ENCODE measurements around the gene FAM184B. TPM values are rescaled to one million over a fixed set of nuclear protein-coding genes. Genes with fewer than 3 reads are reported as not detected.

FAM184B gene
- total and polyA plus RNA-seq, 2 of the 4 experiments (the other 2 are of a cell fraction), result 0.07 to 0.18 TPM

DNA sequence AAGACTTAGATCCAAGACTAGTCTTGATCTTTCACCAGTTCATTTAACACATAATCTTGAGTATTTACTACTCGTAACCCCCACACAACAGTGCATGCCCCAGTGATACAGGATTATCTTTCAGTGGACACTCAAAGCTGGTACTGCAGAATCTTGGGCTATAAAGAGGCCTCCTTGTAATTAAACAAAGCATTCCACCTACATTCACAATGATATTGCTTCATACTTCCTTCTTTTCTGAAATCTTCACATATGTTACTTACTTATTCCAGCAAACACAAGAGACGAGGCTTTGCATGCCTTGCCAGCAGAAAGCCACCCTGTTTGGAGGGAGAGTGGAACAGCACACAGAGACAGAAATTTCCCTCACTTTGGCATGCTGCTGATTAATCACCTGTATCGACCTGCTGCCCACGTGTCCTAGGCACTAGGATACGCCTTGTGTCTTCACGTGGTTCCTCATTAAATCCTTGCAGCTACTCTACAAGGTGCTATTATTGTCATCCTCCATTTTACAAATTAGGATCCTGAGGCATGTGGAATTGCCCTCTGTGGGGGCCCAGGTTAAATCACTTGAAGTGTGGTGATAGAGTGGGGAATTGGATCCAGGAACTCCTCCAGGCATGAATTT lies 77.3 kb downstream of the FAM184B start:
- no peak overlapping the region for H2AFZ ChIP-seq (replicated peaks; ENCODE audit: low read length, poor library complexity)
- H3K4me2 ChIP-seq (ENCODE audit: low read depth, low read length), result no peak overlapping the region
- no peaks in the 10 kb centered on the region for H4K20me1 ChIP-seq (ENCODE audit: insufficient read depth, low read length)
- H3K9ac ChIP-seq (ENCODE audit: low read depth, low read length), result no peak overlapping the region
- no peak overlapping the region for H2BK20ac ChIP-seq (ENCODE audit: low read depth, low read length)
- H3K9me1 ChIP-seq (ENCODE audit: insufficient read depth, low read length), result no peaks in the 10 kb centered on the region
- H3K27me3 ChIP-seq (ENCODE audit: control insufficient read depth, insufficient read depth, low read length), result no peaks in the 10 kb centered on the region
- ChIA-PET CTCF (no interaction called here), POLR2A (ENCODE audit: unreplicated experiment) (no interaction called here)
- in situ Hi-C loops (cut with MboI; ENCODE audit: low sequenced_read_pairs), result no loop called here
- H4K91ac ChIP-seq (ENCODE audit: insufficient read depth, low read depth, low read length), result no peak overlapping the region
- DNase-seq (no peak), ATAC-seq (ENCODE audit: low read depth) (no peak)
- H4K5ac ChIP-seq (ENCODE audit: low read depth, low read length), result no peak overlapping the region
- H3K18ac ChIP-seq (ENCODE audit: low read depth, low read length), result no peak overlapping the region
- no TSS peak for BruUV-seq (replicated peaks)
- H3K14ac ChIP-seq (replicated peaks; ENCODE audit: low read depth, low read length), result no peak overlapping the region
- no peak overlapping the region for H2BK120ac ChIP-seq (ENCODE audit: low read depth, low read length)
- no peaks in the 10 kb centered on the region for H3K4me1 ChIP-seq (ENCODE audit: control insufficient read depth, insufficient read depth, low read length)
- no peaks in the 10 kb centered on the region for H3K36me3 ChIP-seq (ENCODE audit: control insufficient read depth, insufficient read depth, low read length)
- no peak overlapping the region for H2AK5ac ChIP-seq (ENCODE audit: low read depth, low read length)
- dilution Hi-C loops (cut with HindIII; ENCODE audit: low sequenced_read_pairs, unreplicated experiment), result no loop called here
- no peak overlapping the region for H3K56ac ChIP-seq (ENCODE audit: extremely low read depth, insufficient read depth, low read length)
- no peaks in the 10 kb centered on the region for H3K9me3 ChIP-seq (ENCODE audit: control insufficient read depth, insufficient read depth, low read length)
- no peak overlapping the region for H2BK5ac ChIP-seq (ENCODE audit: low read depth, low read length, poor library complexity, severe bottlenecking)
- no peak overlapping the region for H2BK15ac ChIP-seq (ENCODE audit: low read depth, low read length)
- H3K4ac ChIP-seq (ENCODE audit: low read depth, low read length), result no peak overlapping the region
- no peak overlapping the region for H3K27ac ChIP-seq (ENCODE audit: insufficient read depth, low read length)
- no peak overlapping the region for H2AK9ac ChIP-seq (replicated peaks; ENCODE audit: low read depth, low read length, poor library complexity)
- intact Hi-C loops (cut with micrococcal nuclease), result no loop called here
- 60% methylated on average over 1 of the region's 6 CpGs; no CpG with 5 or more reads in 1 of the 2 experiments for WGBS, 2 experiments (ENCODE audit: extremely low coverage in 2 of 2, insufficient read length in 1 of 2)
- H4K8ac ChIP-seq (ENCODE audit: low read depth in 2 of 2, low read length in 2 of 2), result no peak overlapping the region
- no peak overlapping the region for H3K23ac ChIP-seq (ENCODE audit: low read depth, low read length)
- TF ChIP-seq MXI1 (IDR thresholded peaks at IDR 0.05; ENCODE audit: borderline replicate concordance, low read depth, low read length) (no peak), MAZ (IDR thresholded peaks at IDR 0.05; ENCODE audit: borderline replicate concordance, low read depth, low read length) (no peak), RCOR1 (IDR thresholded peaks at IDR 0.05; ENCODE audit: insufficient replicate concordance, low read length) (no peak), RAD21 (IDR thresholded peaks at IDR 0.05; ENCODE audit: low read length) (no peak), SMC3 (IDR thresholded peaks at IDR 0.05; ENCODE audit: low read depth, low read length) (no peak), USF2 (IDR thresholded peaks at IDR 0.05; ENCODE audit: low read depth, low read length) (no peak), POLR2A (IDR thresholded peaks at IDR 0.05; ENCODE audit: low read depth, low read length) (no peak), FOS (IDR thresholded peaks at IDR 0.05; ENCODE audit: low read depth, low read length) (no peak), CTCF (conservative IDR thresholded peaks at IDR 0.05; ENCODE audit: low read depth, low read length) (no peak), MAFK (IDR thresholded peaks at IDR 0.05; ENCODE audit: low read depth, low read length) (no peak), RFX5 (IDR thresholded peaks at IDR 0.05; ENCODE audit: low read depth, low read length) (no peak), CEBPB (IDR thresholded peaks at IDR 0.05; ENCODE audit: low read depth, low read length) (no peak)
- H3K79me1 ChIP-seq (ENCODE audit: low read depth in 1 of 2, low read length in 2 of 2), result no peaks in the 10 kb centered on the region
- H3K4me3 ChIP-seq (ENCODE audit: insufficient read depth, low read depth, low read length), result no peak overlapping the region
